Mesenteric fat pad (tissue), 1 donor: ENCODE measurements around the gene TLK2. TPM values are rescaled to one million over a fixed set of nuclear protein-coding genes. Genes with fewer than 3 reads are reported as not detected.
"Not testable (repeated sequence)": the region's sequence is repeated elsewhere in the genome, so short reads cannot be mapped to it uniquely, and the experiment has no call there.

ENCODE experiments used
- DNase-seq: peaks from one replicate; pipeline ENCODE4 v3.0.0-alpha.2; 2020; ENCODE audit warnings: low spot score
- total RNA-seq: library from RNA; stranded (reverse); fragmentation: NEBNext Ultra II Directional; extraction: Animal tissue kit (Norgen Biotek cat#: 25700); gene quantifications from one replicate; pipeline ENCODE4 v1.2.1, GENCODE V29; 2021
- donor health status: DM: yes; HTN: yes; CAD: no.

The TLK2 gene
- total RNA-seq, 1 donor from 2014 or later: 44.5 TPM

- DNase-seq: not testable (repeated sequence)
Observed at GRCh38 chr17:62557532-62557931, 78.9 kb downstream of the TLK2 start.

GRCh38 chr17:62558941-62559340 is 80.3 kb downstream of the TLK2 start:
- not testable (repeated sequence) for DNase-seq

- not testable (repeated sequence) for DNase-seq
Observed at GRCh38 chr17:62560971-62561370, 82.3 kb downstream of the TLK2 start.

- no peak for DNase-seq
Observed at GRCh38 chr17:62562656-62563055, 84.0 kb downstream of the TLK2 start.

GRCh38 chr17:62565817-62566216 is 87.2 kb downstream of the TLK2 start:
- DNase-seq: no peak

- no peak for DNase-seq
Observed at GRCh38 chr17:62566996-62567578, 88.5 kb downstream of the TLK2 start.

- no peak for DNase-seq
Observed at GRCh38 chr17:62572488-62572887, 93.9 kb downstream of the TLK2 start.

- no peak for DNase-seq
Observed at GRCh38 chr17:62572888-62573401, 94.3 kb downstream of the TLK2 start.

- no peak for DNase-seq
Observed at GRCh38 chr17:62573480-62574117, 95.0 kb downstream of the TLK2 start.

- DNase-seq: no peak
Observed at GRCh38 chr17:62576382-62576781, 97.8 kb downstream of the TLK2 start.

- no peak for DNase-seq
Observed at GRCh38 chr17:62578757-62579487, 100.3 kb downstream of the TLK2 start.

GRCh38 chr17:62580947-62581346 is 102.3 kb downstream of the TLK2 start:
- DNase-seq: no peak

- DNase-seq: no peak
Observed at GRCh38 chr17:62581764-62582163, 103.1 kb downstream of the TLK2 start.

- no peak for DNase-seq
Observed at GRCh38 chr17:62587554-62587953, 108.9 kb downstream of the TLK2 start.

GRCh38 chr17:62588109-62588508 is 109.5 kb downstream of the TLK2 start:
- DNase-seq: no peak

GRCh38 chr17:62591333-62591732 is 112.7 kb downstream of the TLK2 start:
- no peak for DNase-seq

GRCh38 chr17:62591822-62592221 is 113.2 kb downstream of the TLK2 start:
- not testable (repeated sequence) for DNase-seq

- no peak for DNase-seq
Observed at GRCh38 chr17:62592341-62593099, 113.9 kb downstream of the TLK2 start.

- no peak for DNase-seq
Observed at GRCh38 chr17:62595484-62595883, 116.9 kb downstream of the TLK2 start.

- no peak for DNase-seq
Observed at GRCh38 chr17:62596662-62597061, 118.0 kb downstream of the TLK2 start.

- DNase-seq: no peak
Observed at GRCh38 chr17:62597150-62597549, 118.5 kb downstream of the TLK2 start.

GRCh38 chr17:62597920-62598319 is 119.3 kb downstream of the TLK2 start:
- no peak for DNase-seq
